Measurements from ENCODE around the gene CDK19. TPM values are rescaled to one million over a fixed set of nuclear protein-coding genes. Genes with fewer than 3 reads are reported as not detected.

CDK19 gene
- total RNA-seq, 1 donor from 2014 or later, result 21.8 TPM

DNA sequence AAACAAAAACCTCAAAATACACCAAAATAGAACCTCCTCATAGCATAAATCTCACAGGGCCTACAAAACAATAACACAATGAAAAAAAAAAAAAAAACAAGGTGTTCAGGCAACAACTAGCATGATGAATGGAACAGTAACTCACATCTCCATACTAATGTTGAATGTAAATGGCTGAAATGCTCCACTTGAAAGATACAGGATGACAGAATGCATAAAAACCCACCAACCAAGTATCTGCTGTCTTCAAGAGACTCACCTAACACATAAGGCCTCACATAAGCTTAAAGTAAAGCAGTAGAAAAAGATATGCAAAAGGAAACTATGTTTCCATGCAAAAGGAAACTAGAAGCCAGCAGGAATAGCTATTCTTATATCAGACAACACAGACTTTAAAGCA lies 121.3 kb downstream of the CDK19 start:
- Histone ChIP-seq H3K27me3 (ENCODE audit: insufficient read depth, low read length) (no peaks in the 10 kb centered on the region), H3K4me2 (ENCODE audit: low read length) (no peak overlapping the region), H3K27ac (ENCODE audit: low read depth, low read length) (no peak overlapping the region), H4K20me1 (ENCODE audit: insufficient read depth, low read length) (peaks cover 10% of the 10 kb centered on the region), H3K9ac (ENCODE audit: low read length) (no peak overlapping the region), H3K36me3 (ENCODE audit: insufficient read depth, low read length) (no peaks in the 10 kb centered on the region), H3K79me2 (ENCODE audit: insufficient read depth, low read length) (peaks cover 1% of the 10 kb centered on the region), H3K4me3 (ENCODE audit: insufficient read depth, low read depth, low read length) (no peak overlapping the region), H2AFZ (ENCODE audit: low read depth, low read length) (no peak overlapping the region), H3K9me3 (ENCODE audit: insufficient read depth, low read depth, low read length) (no peaks in the 10 kb centered on the region), H3K4me1 (ENCODE audit: insufficient read depth, low read length) (no peaks in the 10 kb centered on the region)
- Mint-ChIP-seq H3K27me3 (ENCODE audit: low read depth, unreplicated experiment) (no peaks in the 10 kb centered on the region), H3K36me3 (ENCODE audit: low read depth, unreplicated experiment) (peaks cover 6% of the 10 kb centered on the region), H3K4me3 (ENCODE audit: unreplicated experiment) (no peak overlapping the region), H3K27ac (ENCODE audit: unreplicated experiment) (no peak overlapping the region), H3K9me3 (ENCODE audit: unreplicated experiment) (peaks cover 3% of the 10 kb centered on the region), H3K4me1 (ENCODE audit: low read depth, unreplicated experiment) (no peaks in the 10 kb centered on the region)
- TF ChIP-seq, protein P1, sequence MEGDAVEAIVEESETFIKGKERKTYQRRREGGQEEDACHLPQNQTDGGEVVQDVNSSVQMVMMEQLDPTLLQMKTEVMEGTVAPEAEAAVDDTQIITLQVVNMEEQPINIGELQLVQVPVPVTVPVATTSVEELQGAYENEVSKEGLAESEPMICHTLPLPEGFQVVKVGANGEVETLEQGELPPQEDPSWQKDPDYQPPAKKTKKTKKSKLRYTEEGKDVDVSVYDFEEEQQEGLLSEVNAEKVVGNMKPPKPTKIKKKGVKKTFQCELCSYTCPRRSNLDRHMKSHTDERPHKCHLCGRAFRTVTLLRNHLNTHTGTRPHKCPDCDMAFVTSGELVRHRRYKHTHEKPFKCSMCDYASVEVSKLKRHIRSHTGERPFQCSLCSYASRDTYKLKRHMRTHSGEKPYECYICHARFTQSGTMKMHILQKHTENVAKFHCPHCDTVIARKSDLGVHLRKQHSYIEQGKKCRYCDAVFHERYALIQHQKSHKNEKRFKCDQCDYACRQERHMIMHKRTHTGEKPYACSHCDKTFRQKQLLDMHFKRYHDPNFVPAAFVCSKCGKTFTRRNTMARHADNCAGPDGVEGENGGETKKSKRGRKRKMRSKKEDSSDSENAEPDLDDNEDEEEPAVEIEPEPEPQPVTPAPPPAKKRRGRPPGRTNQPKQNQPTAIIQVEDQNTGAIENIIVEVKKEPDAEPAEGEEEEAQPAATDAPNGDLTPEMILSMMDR (IDR thresholded peaks at IDR 0.05; ENCODE audit: insufficient read depth, low read depth, low read length), result no peak
- TF ChIP-seq EZH2 (IDR thresholded peaks at IDR 0.05; ENCODE audit: insufficient read depth, low read length), result no peak
- DNase-seq (ENCODE audit: low read depth) (no peak), FAIRE-seq (no peak)

DNA sequence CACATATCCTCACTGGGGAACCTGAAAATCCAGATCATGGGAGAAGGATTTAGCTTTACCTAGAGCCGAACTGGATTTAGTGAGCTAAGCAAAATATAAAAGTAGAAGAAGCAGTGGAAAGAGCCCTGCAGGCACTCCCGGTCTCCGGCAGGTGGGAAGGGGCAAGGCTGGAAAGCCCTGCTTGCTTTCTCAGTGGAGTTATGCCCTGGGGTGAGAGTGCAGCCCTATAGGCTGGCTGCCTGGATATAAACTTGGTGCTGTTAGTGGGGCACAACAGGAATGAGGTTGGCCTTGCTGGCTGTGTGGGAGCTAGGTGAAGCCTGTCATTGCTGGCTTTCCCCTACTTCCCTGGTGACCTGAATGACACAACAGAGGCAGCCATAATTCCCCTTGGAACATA lies 122.0 kb downstream of the CDK19 start:
- Histone ChIP-seq H3K36me3 (ENCODE audit: insufficient read depth, low read length) (no peaks in the 10 kb centered on the region), H3K4me1 (ENCODE audit: insufficient read depth, low read length) (no peaks in the 10 kb centered on the region), H3K79me2 (ENCODE audit: insufficient read depth, low read length) (peaks cover 2% of the 10 kb centered on the region), H3K9me3 (ENCODE audit: insufficient read depth, low read depth, low read length) (no peaks in the 10 kb centered on the region), H3K4me3 (ENCODE audit: insufficient read depth, low read depth, low read length) (no peak overlapping the region), H3K27me3 (ENCODE audit: insufficient read depth, low read length) (no peaks in the 10 kb centered on the region), H4K20me1 (ENCODE audit: insufficient read depth, low read length) (peaks cover 17% of the 10 kb centered on the region), H3K4me2 (ENCODE audit: low read length) (no peak overlapping the region), H3K9ac (ENCODE audit: low read length) (no peak overlapping the region), H3K27ac (ENCODE audit: low read depth, low read length) (no peak overlapping the region), H2AFZ (ENCODE audit: low read depth, low read length) (no peak overlapping the region)
- Mint-ChIP-seq H3K27me3 (ENCODE audit: low read depth, unreplicated experiment) (no peaks in the 10 kb centered on the region), H3K9me3 (ENCODE audit: unreplicated experiment) (peaks cover 3% of the 10 kb centered on the region), H3K36me3 (ENCODE audit: low read depth, unreplicated experiment) (peaks cover 6% of the 10 kb centered on the region), H3K4me3 (ENCODE audit: unreplicated experiment) (no peak overlapping the region), H3K4me1 (ENCODE audit: low read depth, unreplicated experiment) (no peaks in the 10 kb centered on the region), H3K27ac (ENCODE audit: unreplicated experiment) (no peak overlapping the region)
- TF ChIP-seq, protein P1 (IDR thresholded peaks at IDR 0.05; ENCODE audit: insufficient read depth, low read depth, low read length), result no peak
- no peak for TF ChIP-seq EZH2 (IDR thresholded peaks at IDR 0.05; ENCODE audit: insufficient read depth, low read length)
- FAIRE-seq (no peak), DNase-seq (ENCODE audit: low read depth) (no peak)

DNA sequence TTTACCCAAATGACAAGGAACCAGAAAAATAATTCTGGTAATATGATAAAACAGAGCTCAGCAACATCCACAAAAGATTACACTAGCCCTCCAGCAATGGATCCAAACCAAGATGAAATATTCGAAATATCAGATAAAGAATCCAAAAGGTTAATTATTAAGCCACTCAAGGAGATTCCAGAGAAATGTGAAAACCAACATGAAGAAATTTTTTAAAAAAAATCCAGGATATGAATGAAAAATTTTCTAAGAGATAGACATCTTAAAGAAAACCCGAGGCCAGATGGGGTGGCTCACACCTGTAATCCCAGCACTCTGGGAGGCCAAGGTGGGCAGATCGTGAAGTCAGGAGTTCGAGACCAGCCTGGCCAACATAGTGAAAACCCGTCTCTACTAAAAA lies 124.4 kb downstream of the CDK19 start:
- H3K4me3 ChIP-seq (ENCODE audit: insufficient read depth, low read depth, low read length), result no peak overlapping the region
- H3K4me1 ChIP-seq (ENCODE audit: insufficient read depth, low read length), result no peaks in the 10 kb centered on the region
- no peak overlapping the region for H2AFZ ChIP-seq (ENCODE audit: low read depth, low read length)
- Mint-ChIP-seq H3K36me3 (ENCODE audit: low read depth, unreplicated experiment) (no peaks in the 10 kb centered on the region), H3K4me1 (ENCODE audit: low read depth, unreplicated experiment) (no peaks in the 10 kb centered on the region), H3K27me3 (ENCODE audit: low read depth, unreplicated experiment) (no peaks in the 10 kb centered on the region), H3K9me3 (ENCODE audit: unreplicated experiment) (no peaks in the 10 kb centered on the region), H3K27ac (ENCODE audit: unreplicated experiment) (no peak overlapping the region), H3K4me3 (ENCODE audit: unreplicated experiment) (no peak overlapping the region)
- H3K4me2 ChIP-seq (ENCODE audit: low read length), result no peak overlapping the region
- H3K36me3 ChIP-seq (ENCODE audit: insufficient read depth, low read length), result no peaks in the 10 kb centered on the region
- H3K27ac ChIP-seq (ENCODE audit: low read depth, low read length), result no peak overlapping the region
- no peak for DNase-seq (ENCODE audit: low read depth)
- TF ChIP-seq, protein P1 (IDR thresholded peaks at IDR 0.05; ENCODE audit: insufficient read depth, low read depth, low read length), result no peak
- no peak for TF ChIP-seq EZH2 (IDR thresholded peaks at IDR 0.05; ENCODE audit: insufficient read depth, low read length)
- H4K20me1 ChIP-seq (ENCODE audit: insufficient read depth, low read length), result peaks cover 17% of the 10 kb centered on the region
- H3K27me3 ChIP-seq (ENCODE audit: insufficient read depth, low read length), result no peaks in the 10 kb centered on the region
- FAIRE-seq, result no peak
- no peak overlapping the region for H3K9ac ChIP-seq (ENCODE audit: low read length)
- H3K79me2 ChIP-seq (ENCODE audit: insufficient read depth, low read length), result peaks cover 2% of the 10 kb centered on the region
- H3K9me3 ChIP-seq (ENCODE audit: insufficient read depth, low read depth, low read length), result no peaks in the 10 kb centered on the region

Data from astrocyte (in vitro differentiated cells and primary cell).